BJ (cell line): ENCODE measurements around the gene HCN3. TPM values are rescaled to one million over a fixed set of nuclear protein-coding genes. Genes with fewer than 3 reads are reported as not detected.

Experiments
- CTCF ChIA-PET: fragments of 350-600 bp; formaldehyde crosslinking; extraction: SDS; loops from one replicate; lab custom pipeline; 2021; ENCODE audit warnings: antibody characterized with exemption, inconsistent platforms; lab: Yijun Ruan, JAX
- POLR2A ChIA-PET: fragments of 300-600 bp; sonication (Branson Sonifier 250); formaldehyde crosslinking; extraction: SDS; loops from one replicate; lab custom pipeline; 2021; ENCODE audit warnings: antibody characterized with exemption; lab: Charles Lee
- DNase-seq: peaks from one replicate; pipeline ENCODE4 v3.0.0-alpha.2; 2011; ENCODE audit warnings: low read depth
- H3K27me3 ChIP-seq: 2 replicates; pipeline ENCODE4 v1.6.0; 2011; ENCODE audit warnings: low read length; ENCODE audit not compliant: control insufficient read depth, insufficient read depth
- H3K36me3 ChIP-seq: 2 replicates; pipeline ENCODE4 v1.5.1; 2011; ENCODE audit warnings: low read length; ENCODE audit not compliant: control insufficient read depth, insufficient read depth
- H3K4me3 ChIP-seq: 2 replicates; pipeline ENCODE4 v1.5.1; 2011; ENCODE audit warnings: low read depth, mild to moderate bottlenecking, control low read depth, low read length
- CTCF ChIP-seq: IDR thresholded peaks from 2 replicates; pipeline ENCODE4 v1.5.1; 2011; ENCODE audit warnings: low read depth, mild to moderate bottlenecking, control low read depth, inconsistent platforms, low read length, moderate library complexity; ENCODE audit not compliant: insufficient read depth
- polyA plus RNA-seq: library from polyadenylated mRNA; depleted of rRNA; stranded (reverse); fragments of >200 nt; gene quantifications from 2 replicates; pipeline ENCODE4 v1.2.3, GENCODE V29; 2011

Gene HCN3
- polyA plus RNA-seq, 1 experiment = 4.0 TPM

GRCh38 chr1:155261493-155261851, 15.8 kb upstream of the HCN3 start:
- Histone ChIP-seq H3K27me3 (no peaks in the 10 kb centered on the region), H3K36me3 (peaks cover 26% of the 10 kb centered on the region), H3K4me3 (peak overlapping the region; percentile 73)
- no peak for DNase-seq
- no peak for TF ChIP-seq CTCF
- ChIA-PET CTCF (interaction anchor here (0.5 to 4.0 kb wide), 5 partner anchors 9 to 476 kb away, joined by 3 to 44 read pairs (median 5); partner anchors contain the start of gene CLK2), POLR2A (no interaction called here)

DNA sequence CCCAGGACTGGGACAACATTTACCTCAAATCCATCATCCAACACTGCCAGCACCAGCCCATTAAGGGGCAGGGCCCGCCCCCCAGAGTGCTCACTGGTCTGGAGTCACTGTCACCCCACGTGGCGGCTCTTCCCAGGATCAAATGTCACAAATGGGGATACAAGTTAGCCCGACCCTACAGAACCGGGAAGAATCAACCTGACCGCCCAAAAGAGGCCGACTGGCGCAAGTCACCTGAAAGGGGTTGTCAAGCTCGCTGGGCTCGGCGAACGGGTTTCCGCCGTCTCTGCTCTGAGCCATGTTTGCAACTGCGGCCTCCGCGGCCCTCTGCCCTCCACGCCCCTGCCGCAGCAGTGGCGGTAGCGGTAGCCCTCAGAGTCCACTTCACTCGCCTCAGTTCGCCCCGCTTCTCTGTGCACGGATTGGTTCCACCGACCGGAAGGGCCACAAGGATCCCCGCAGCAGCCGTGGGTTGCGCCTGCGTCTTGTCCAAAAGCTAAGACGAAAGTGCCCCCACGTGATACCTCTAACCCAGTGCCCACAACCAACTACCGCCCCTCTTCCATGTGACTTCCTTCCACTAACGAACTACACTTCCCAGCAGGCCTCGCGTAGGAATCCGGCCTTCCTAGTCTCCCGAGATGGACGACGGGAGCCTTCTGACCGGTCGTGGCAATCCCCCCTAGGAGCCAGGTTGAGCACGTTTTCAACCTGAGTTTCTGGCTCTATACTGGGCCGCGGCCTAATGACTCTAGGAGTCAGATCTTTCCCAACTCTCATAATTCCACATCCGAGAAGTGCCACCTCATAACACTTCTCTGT, 15.2 kb upstream of the HCN3 start, which contains the start of gene SCAMP3:
TSS of gene SCAMP3 (minus strand) at position 509 of the 822 bp plus-strand sequence. CDS start at position 300, 209 bp downstream.
- peaks cover 25% of the 10 kb centered on the region for H3K36me3 ChIP-seq
- H3K27me3 ChIP-seq = no peaks in the 10 kb centered on the region
- ChIA-PET CTCF (interaction anchor here (0.5 to 4.0 kb wide), 3 partner anchors 11 to 476 kb away, joined by 3 to 44 read pairs (median 6); partner anchors contain the start of gene CLK2), POLR2A (no interaction called here)
- TF ChIP-seq CTCF = no peak
- peak within 1 kb of the TSS; percentile 73 for H3K4me3 ChIP-seq
- DNase-seq = peak; percentile 94

DNA sequence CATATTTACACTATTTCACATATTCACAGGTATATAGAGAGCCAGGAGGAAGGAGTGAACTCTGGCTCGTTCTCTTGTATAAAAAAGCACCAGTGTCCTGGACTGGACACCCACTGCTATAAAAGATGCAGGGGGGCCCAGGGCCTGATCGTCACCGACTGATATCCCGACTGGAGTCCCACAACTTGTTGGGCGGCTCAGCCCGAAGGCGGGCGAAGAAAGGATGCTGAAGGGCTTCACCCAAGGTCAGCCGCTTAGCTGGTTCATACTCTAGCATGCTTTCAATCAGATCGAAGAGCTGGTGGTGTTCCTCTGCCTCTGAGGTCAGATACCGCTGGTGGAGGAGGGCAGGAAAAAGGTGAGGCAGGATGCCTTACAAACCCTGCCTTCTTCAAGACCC, 14.2 kb upstream of the HCN3 start:
- peaks cover 29% of the 10 kb centered on the region for H3K36me3 ChIP-seq
- POLR2A ChIA-PET = no interaction called here
- TF ChIP-seq CTCF = no peak

DNA sequence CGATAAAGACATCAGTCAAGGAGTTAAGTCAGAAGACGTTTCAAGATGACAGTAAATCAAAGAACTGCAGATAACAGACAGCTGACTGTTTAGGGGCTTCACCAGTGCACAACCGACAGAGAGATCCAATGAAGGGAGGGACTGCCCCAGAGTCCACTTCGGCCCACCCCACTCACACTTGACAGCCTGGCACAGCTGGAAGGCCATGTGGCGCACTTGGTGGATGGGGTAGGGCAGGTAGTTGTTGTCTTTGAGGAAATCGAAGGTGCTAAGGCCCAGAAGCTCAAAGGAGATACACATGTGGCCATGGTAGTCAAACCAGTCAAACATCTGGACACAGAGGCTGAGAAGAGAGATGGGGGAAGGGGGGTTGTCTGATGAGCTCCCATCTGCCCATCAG, 10.7 kb upstream of the HCN3 start:
- H3K27me3 ChIP-seq = no peaks in the 10 kb centered on the region
- ChIA-PET CTCF (interaction anchor here (0.7 to 6.6 kb wide), 2 partner anchors 9 to 17 kb away, joined by 4 to 54 read pairs; no protein-coding TSS in a partner anchor), POLR2A (no interaction called here)
- H3K36me3 ChIP-seq = peaks cover 41% of the 10 kb centered on the region
- no peak overlapping the region for H3K4me3 ChIP-seq
- TF ChIP-seq CTCF = no peak
- no peak for DNase-seq

More for the DNA sequence above, 14.2 kb upstream of the HCN3 start:
- no peaks in the 10 kb centered on the region for H3K27me3 ChIP-seq
- no peak for DNase-seq
- CTCF ChIA-PET = interaction anchor here (0.9 to 6.6 kb wide), 2 partner anchors 13 to 61 kb away, joined by 3 to 54 read pairs; no protein-coding TSS in a partner anchor
- no peak overlapping the region for H3K4me3 ChIP-seq

DNA sequence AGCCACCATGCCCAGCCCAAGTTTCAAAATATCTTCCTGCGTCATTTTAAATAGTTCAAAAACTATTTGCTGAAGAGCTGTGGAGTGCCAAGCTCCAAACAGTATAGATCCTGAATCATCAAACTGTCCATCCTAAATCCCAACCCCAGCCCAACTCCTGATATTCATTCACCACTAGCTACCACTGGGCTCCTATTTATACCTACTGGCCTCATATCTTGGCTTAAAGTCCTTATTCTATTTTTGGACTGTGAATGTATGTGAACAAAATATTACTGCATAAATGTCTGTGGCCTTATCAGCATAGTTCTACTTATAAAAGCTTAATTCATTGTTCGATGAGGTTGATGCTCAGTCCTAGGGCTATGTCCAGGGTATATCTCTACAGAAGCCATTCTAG, 9.9 kb upstream of the HCN3 start:
- TF ChIP-seq CTCF = no peak
- ChIA-PET POLR2A (no interaction called here), CTCF (interaction anchor here (0.6 to 6.6 kb wide), 2 partner anchors 17 to 397 kb away, joined by 3 to 54 read pairs; no protein-coding TSS in a partner anchor)
- H3K4me3 ChIP-seq = no peak overlapping the region
- DNase-seq = no peak
- peaks cover 41% of the 10 kb centered on the region for H3K36me3 ChIP-seq
- H3K27me3 ChIP-seq = no peaks in the 10 kb centered on the region
